ENCODE results near the gene MORN5.

GRCh38 chr9:122226758-122227574 is 67.3 kb downstream of the MORN5 start:
- TF ChIP-seq POLR2A (IDR thresholded peaks at IDR 0.05) (no peak), CTCF (IDR thresholded peaks at IDR 0.05) (no peak), POLR2AphosphoS5 (IDR thresholded peaks at IDR 0.05) (no peak)
